Large intestine (tissue), 3 donors: ENCODE data around the gene LTV1. TPM values are rescaled to one million over a fixed set of nuclear protein-coding genes. Genes with fewer than 3 reads are reported as not detected.
"Not testable (repeated sequence)": the region's sequence is repeated elsewhere in the genome, so short reads cannot be mapped to it uniquely, and the experiment has no call there.

Experiments
- DNase-seq, 2 donors: peaks; one replicate each; pipeline versions ENCODE4 v3.0.0 to v3.0.0-alpha.2; 2013
- H3K27ac ChIP-seq: one replicate; pipeline ENCODE4 v1.5.1; 2013; ENCODE audit warnings: low read length
- H3K27me3 ChIP-seq: 2 replicates; pipeline ENCODE4 v1.6.1; 2013; ENCODE audit warnings: low read length; ENCODE audit not compliant: control insufficient read depth, insufficient read depth
- H3K36me3 ChIP-seq: 2 replicates; pipeline ENCODE4 v1.6.1; 2013; ENCODE audit warnings: low read length; ENCODE audit not compliant: control insufficient read depth, insufficient read depth
- H3K4me1 ChIP-seq: one replicate; pipeline ENCODE4 v1.6.1; 2013; ENCODE audit warnings: low read length; ENCODE audit not compliant: control insufficient read depth, insufficient read depth
- H3K4me3 ChIP-seq: one replicate; pipeline ENCODE4 v1.5.1; 2013; ENCODE audit warnings: low read length
- H3K9me3 ChIP-seq: one replicate; pipeline ENCODE4 v1.6.1; 2013; ENCODE audit warnings: mild to moderate bottlenecking, low read depth, low read length, moderate library complexity; ENCODE audit not compliant: control insufficient read depth
- WGBS: methylation state at CpG from one replicate; pipeline ENCODE4 v1.1.5; 2013; ENCODE audit warnings: low lambda C conversion rate; ENCODE audit not compliant: insufficient coverage; 5-methylcytosine and 5-hydroxymethylcytosine counted together
- polyA plus RNA-seq: library from polyadenylated mRNA; unstranded; fragments of 120-200 nt; gene quantifications from one replicate; pipeline ENCODE4 v1.2.1, GENCODE V29; 2013

Gene LTV1
- polyA plus RNA-seq, 1 donor, result 29.2 TPM

DNA sequence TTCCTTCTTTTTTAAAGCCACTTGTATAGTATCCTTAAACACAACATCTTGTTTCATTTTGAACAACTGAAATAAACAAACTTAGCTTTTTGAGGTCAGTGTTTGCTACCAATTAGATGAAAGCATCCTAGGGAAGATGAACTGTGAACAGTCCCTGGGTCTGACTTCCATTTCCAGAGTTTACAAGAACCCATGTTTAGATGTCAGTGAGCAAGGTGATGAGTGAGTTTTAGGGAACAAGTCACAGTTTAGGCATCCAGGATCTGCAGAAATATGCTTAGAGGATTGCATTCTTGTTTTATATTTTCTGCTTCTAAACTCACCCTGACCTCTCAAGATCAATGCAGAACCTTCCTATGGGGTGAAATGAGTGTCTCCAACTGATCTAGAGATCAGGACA is 24.1 kb downstream of the LTV1 start:
- peaks cover 25% of the 10 kb centered on the region for H3K36me3 ChIP-seq
- no peak overlapping the region for H3K4me3 ChIP-seq
- no peaks in the 10 kb centered on the region for H3K27me3 ChIP-seq
- DNase-seq, result no peak
- H3K27ac ChIP-seq, result no peak overlapping the region
- no peaks in the 10 kb centered on the region for H3K9me3 ChIP-seq
- H3K4me1 ChIP-seq, result no peaks in the 10 kb centered on the region

DNA sequence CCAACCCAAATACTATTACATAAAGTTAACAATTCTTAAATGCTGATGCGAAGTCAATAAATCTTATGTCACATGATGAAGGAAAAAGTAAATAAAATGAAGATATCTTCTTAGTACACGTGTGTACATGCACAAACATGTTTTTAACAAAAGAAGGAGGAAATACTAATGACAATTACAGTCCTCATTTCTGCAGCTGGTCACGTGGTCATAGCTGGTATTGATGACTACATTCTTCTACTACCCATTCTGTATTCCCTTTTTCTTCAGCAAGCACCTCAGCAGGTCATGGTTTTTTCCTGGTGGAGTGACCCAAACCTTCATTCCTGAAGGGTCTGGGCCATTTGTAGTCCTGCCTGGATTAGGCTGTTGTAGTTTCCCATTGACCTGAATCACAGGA is 25.7 kb downstream of the LTV1 start:
- not testable (repeated sequence) for DNase-seq, H3K9me3 ChIP-seq, H3K4me3 ChIP-seq, H3K27ac ChIP-seq, H3K27me3 ChIP-seq, H3K4me1 ChIP-seq
- no CpG with 5 or more reads among the region's 3 CpGs for WGBS
- H3K36me3 ChIP-seq, result peaks cover 14% of the 10 kb centered on the region

DNA sequence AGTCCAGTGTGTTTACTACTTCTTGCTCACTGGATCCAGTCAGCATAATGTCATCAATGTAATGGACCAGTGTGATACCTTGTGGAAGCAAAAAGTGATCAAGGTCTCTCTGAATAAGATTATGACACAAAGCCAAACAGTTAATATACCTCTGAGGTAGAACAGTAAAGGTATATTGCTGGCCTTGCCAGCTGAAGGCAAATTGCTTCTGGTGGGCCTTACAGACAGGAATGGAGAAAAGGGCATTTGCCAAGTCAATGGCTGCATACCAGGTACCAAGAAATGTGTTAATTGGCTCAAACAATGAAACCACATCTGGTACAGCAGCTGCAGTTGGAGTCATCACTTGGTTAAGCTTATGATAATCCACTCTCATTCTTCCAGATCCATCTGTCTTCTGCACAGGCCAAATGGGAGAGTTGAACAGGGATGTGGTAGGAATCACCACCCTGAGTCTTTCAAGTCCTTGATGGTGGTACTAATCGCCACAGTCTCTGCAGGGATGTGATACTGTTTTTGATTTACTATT is 28.1 kb downstream of the LTV1 start:
- DNase-seq, H3K9me3 ChIP-seq, H3K4me1 ChIP-seq, H3K27ac ChIP-seq, H3K27me3 ChIP-seq, H3K36me3 ChIP-seq, H3K4me3 ChIP-seq: not testable (repeated sequence)
- no CpG with 5 or more reads among the region's 1 CpG for WGBS

DNA sequence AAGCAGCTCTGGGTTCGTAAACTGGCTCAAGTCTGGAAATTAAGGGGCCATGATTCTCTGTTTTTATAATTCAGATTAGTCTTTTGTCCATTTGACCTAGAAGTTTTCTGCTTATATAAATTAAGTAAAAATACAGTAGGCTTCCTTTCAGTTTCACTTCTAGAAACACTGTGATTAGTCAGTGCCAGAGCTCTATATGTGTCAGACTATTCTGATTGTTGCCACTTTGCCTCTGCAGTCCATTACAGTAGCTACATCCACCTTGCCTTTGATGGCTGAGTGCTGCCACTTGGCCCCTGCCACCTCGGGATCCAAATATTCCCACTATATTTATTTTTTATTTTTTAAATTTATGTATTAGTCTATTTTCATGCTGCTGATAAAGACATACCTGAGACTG is 29.1 kb downstream of the LTV1 start:
- H3K36me3 ChIP-seq, result no peaks in the 10 kb centered on the region
- WGBS, result no CpG with 5 or more reads among the region's 2 CpGs
- no peak overlapping the region for H3K4me3 ChIP-seq
- H3K27ac ChIP-seq, result no peak overlapping the region
- no peaks in the 10 kb centered on the region for H3K27me3 ChIP-seq
- no peaks in the 10 kb centered on the region for H3K9me3 ChIP-seq
- DNase-seq, result peak in 1 of 2 donors; percentile 10
- no peaks in the 10 kb centered on the region for H3K4me1 ChIP-seq

DNA sequence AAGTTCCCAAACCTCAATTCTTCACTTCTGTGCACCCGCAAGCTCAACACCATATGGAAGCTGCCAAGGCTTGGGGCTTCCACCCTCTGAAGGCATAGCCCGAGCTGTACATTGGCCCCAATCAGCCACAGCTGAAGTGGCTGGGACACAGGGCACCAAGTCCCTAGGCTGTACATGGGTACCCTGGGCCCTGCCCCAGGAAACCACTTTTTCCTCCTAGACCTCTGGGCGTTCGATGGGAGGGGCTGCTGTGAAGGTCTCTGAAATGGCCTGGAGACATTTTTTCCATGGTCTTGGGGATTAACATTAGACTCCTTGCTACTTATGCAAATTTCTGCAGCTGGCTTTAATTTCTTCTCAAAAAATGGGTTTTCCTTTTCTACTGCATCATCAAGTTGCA is 30.5 kb downstream of the LTV1 start:
- 83% methylated on average over 1 of the region's 4 CpGs for WGBS
- not testable (repeated sequence) for H3K9me3 ChIP-seq, H3K4me1 ChIP-seq, H3K27ac ChIP-seq, DNase-seq, H3K27me3 ChIP-seq, H3K4me3 ChIP-seq, H3K36me3 ChIP-seq

DNA sequence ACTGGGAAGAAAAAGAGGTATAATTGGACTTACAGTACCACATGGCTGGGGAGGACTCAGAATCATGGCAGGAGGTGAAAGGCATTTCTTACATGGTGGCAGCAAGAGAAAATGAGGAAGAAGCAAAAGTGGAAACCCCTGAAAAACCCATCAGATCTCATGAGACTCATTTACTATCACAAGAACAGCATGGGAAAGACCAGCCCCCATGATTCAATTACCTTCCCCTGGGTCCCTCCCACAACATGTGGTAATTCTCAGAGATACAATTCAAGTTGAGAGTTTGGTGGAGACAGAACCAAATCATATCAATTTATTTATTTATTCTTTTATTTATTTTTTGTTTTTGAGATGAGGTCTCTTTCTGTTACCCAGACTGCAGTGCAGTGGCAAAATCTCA is 31.4 kb downstream of the LTV1 start:
- not testable (repeated sequence) for DNase-seq, H3K4me3 ChIP-seq, H3K27me3 ChIP-seq, H3K4me1 ChIP-seq, H3K36me3 ChIP-seq, H3K27ac ChIP-seq, H3K9me3 ChIP-seq

DNA sequence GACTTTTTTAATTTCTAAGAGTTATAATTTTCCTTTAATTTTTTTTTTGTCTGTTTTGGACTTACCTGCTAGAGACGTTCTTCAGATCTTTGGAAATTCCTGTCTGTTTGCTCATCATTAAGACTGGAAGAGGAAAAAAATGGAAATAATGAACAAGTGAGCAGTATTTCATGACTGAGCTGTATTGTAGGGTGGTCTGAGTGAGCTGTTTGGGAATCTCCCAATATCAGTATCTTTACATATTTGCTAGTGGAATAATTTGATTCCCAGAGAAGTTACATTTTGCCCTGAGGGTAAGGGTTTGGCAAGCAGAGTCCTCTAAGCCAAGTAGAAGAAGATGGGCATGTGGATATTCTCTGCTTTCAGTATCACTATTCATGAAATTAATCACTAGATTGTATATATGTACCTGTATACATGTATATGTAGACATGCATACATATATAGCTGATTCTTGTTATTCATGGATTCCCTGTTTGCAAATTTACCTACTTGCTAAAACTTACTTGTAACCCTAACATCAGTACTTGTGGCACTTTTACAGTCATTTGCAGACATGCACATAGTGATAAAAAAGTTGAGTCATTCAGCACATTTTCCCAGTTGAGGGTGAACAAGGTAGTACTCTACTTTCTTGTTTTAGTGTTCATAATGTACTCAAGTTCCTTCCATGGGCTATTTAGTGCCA is 34.6 kb downstream of the LTV1 start:
- 100% methylated on average over 1 of the region's 1 CpG for WGBS
- Histone ChIP-seq H3K9me3 (peaks cover 2% of the 10 kb centered on the region), H3K27ac (no peak overlapping the region), H3K4me1 (no peaks in the 10 kb centered on the region), H3K36me3 (no peaks in the 10 kb centered on the region), H3K27me3 (no peaks in the 10 kb centered on the region), H3K4me3 (no peak overlapping the region)
- DNase-seq, result no peak

DNA sequence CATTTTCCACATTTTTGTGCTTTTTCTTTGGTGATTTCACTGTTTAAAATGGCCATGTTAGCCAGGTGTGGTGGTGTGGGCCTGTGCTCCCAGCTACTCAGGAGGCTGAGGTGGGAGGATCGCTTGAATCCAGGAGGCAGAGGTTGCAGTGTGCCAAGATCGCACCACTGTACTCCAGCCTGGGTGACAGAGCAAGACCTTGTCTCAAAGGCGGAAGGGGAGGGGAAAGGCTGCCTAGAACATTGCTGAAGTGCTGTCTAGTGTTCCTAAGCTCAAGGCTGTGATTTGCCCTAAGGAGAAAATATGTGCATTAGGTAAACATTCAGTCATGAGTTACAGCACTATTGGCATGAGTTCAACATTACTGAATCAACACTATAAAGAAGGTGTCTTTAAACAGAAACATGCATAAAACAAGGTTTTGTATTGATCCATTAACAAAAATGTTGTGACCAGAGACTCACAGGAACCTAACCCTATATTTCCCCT is 35.2 kb downstream of the LTV1 start:
- no CpG with 5 or more reads among the region's 3 CpGs for WGBS
- no peaks in the 10 kb centered on the region for H3K4me1 ChIP-seq
- no peaks in the 10 kb centered on the region for H3K27me3 ChIP-seq
- H3K9me3 ChIP-seq, result peaks cover 2% of the 10 kb centered on the region
- no peak for DNase-seq
- no peak overlapping the region for H3K27ac ChIP-seq
- H3K36me3 ChIP-seq, result no peaks in the 10 kb centered on the region
- H3K4me3 ChIP-seq, result no peak overlapping the region

DNA sequence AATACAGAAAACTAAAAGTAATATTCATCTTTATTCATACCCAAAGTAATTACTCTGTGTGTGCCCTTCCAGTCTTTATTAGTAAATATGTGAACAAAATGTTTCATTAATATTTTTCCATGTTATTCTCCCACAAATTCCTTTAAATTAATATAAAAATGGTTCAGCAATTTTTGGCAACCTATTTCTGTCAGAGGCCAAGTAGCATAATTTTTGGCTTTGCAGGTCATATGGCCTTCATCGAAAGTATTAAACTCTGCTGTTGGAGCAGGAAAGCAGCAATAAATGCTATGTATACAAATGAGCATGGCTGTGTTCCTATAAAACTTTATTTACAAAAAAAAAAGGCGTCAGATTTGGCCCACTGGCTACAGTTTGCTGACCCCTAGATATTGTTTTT is 37.3 kb downstream of the LTV1 start:
- Histone ChIP-seq H3K9me3 (peaks cover 2% of the 10 kb centered on the region), H3K36me3 (no peaks in the 10 kb centered on the region), H3K27me3 (no peaks in the 10 kb centered on the region), H3K27ac (no peak overlapping the region), H3K4me3 (no peak overlapping the region), H3K4me1 (no peaks in the 10 kb centered on the region)
- no peak for DNase-seq
- whole genome bisulfite sequencing, result 100% methylated on average over 1 of the region's 2 CpGs

DNA sequence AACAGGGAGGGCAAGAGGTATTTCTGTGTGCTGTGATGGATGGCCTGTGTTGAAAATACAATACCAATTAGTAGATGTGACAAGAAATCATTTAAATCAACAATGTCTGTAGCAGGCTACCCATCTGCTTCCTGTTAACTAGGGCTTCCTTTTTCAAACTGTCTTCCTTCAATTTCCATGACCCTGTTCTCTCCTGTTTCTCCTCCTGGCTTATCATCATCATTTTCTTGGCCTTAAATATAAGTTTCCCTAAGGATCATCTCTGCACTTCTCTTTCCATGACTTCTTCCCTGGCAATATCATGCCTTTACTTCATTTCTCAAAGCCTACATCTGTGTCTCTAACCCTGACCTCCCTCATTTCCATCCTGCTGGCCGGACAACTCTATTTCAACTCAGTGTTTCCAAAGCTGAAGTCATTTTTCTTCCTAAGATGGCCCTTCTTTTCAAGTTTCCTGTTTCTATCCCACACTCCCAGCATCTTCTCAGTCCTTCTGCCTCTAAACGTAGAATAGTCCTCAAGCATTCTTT is 39.3 kb downstream of the LTV1 start:
- no peaks in the 10 kb centered on the region for H3K27me3 ChIP-seq
- peaks cover 2% of the 10 kb centered on the region for H3K9me3 ChIP-seq
- no peaks in the 10 kb centered on the region for H3K36me3 ChIP-seq
- H3K27ac ChIP-seq, result no peak overlapping the region
- H3K4me1 ChIP-seq, result no peaks in the 10 kb centered on the region
- DNase-seq, result no peak
- WGBS, result 93% methylated on average over 2 of the region's 2 CpGs
- H3K4me3 ChIP-seq, result no peak overlapping the region
